Measurements from ENCODE around the gene CES2.

CES2 gene

GRCh38 chr16:66930189-66930588 lies 5.1 kb upstream of the CES2 start:
- Histone ChIP-seq H3K79me2 (ENCODE audit: insufficient read depth, low read length) (peaks cover 12% of the 10 kb centered on the region), H3K4me2 (ENCODE audit: low read depth, low read length, poor library complexity, severe bottlenecking) (no peak overlapping the region), H3F3A (ENCODE audit: insufficient read depth) (0 out of 2 replicates have a peak, but pooled peaks cover 3% of the 10 kb centered on the region), H3K9me3 (ENCODE audit: insufficient read depth, low read length) (no peaks in the 10 kb centered on the region), H3K9me2 (replicated peaks; ENCODE audit: insufficient read depth, low read length) (no peaks in the 10 kb centered on the region), H3K4me3 (ENCODE audit: insufficient read depth, low read length, poor library complexity, severe bottlenecking) (no peak overlapping the region), H3K27ac (ENCODE audit: low read depth, low read length) (no peak overlapping the region), H4K20me1 (ENCODE audit: low read depth, low read length) (no peaks in the 10 kb centered on the region), H3K36me3 (ENCODE audit: low read length) (no peaks in the 10 kb centered on the region), H3K9ac (ENCODE audit: low read length) (no peak overlapping the region), H3K27me3 (ENCODE audit: low read length) (no peaks in the 10 kb centered on the region), H2AFZ (ENCODE audit: low read depth, low read length, severe bottlenecking) (no peak overlapping the region)
- no peak for TF ChIP-seq CTCF (IDR thresholded peaks at IDR 0.05; ENCODE audit: insufficient read depth, low read length, poor library complexity, severe bottlenecking)
- TF ChIP-seq EZH2phosphoT487 (conservative IDR thresholded peaks at IDR 0.05; ENCODE audit: low read length): no peak

- Histone ChIP-seq H3F3A (ENCODE audit: insufficient read depth) (0 out of 2 replicates have a peak, but pooled peaks cover 3% of the 10 kb centered on the region), H3K4me3 (ENCODE audit: insufficient read depth, low read length, poor library complexity, severe bottlenecking) (no peak overlapping the region), H3K36me3 (ENCODE audit: low read length) (no peaks in the 10 kb centered on the region), H3K27ac (ENCODE audit: low read depth, low read length) (no peak overlapping the region), H3K79me2 (ENCODE audit: insufficient read depth, low read length) (peaks cover 12% of the 10 kb centered on the region), H3K4me2 (ENCODE audit: low read depth, low read length, poor library complexity, severe bottlenecking) (no peak overlapping the region), H3K9me2 (replicated peaks; ENCODE audit: insufficient read depth, low read length) (no peaks in the 10 kb centered on the region), H2AFZ (ENCODE audit: low read depth, low read length, severe bottlenecking) (no peak overlapping the region), H3K27me3 (ENCODE audit: low read length) (no peaks in the 10 kb centered on the region), H3K9ac (ENCODE audit: low read length) (no peak overlapping the region), H4K20me1 (ENCODE audit: low read depth, low read length) (no peaks in the 10 kb centered on the region), H3K9me3 (ENCODE audit: insufficient read depth, low read length) (no peaks in the 10 kb centered on the region)
- no peak for TF ChIP-seq EZH2phosphoT487 (conservative IDR thresholded peaks at IDR 0.05; ENCODE audit: low read length)
- TF ChIP-seq CTCF (IDR thresholded peaks at IDR 0.05; ENCODE audit: insufficient read depth, low read length, poor library complexity, severe bottlenecking): no peak
These were observed 3.7 kb upstream of the CES2 start for GRCh38 chr16:66931665-66932064.

GRCh38 chr16:66932076-66932475 lies 3.2 kb upstream of the CES2 start:
- H2AFZ ChIP-seq (ENCODE audit: low read depth, low read length, severe bottlenecking): no peak overlapping the region
- H3K9me3 ChIP-seq (ENCODE audit: insufficient read depth, low read length): no peaks in the 10 kb centered on the region
- no peak overlapping the region for H3K4me2 ChIP-seq (ENCODE audit: low read depth, low read length, poor library complexity, severe bottlenecking)
- no peak overlapping the region for H3K9ac ChIP-seq (ENCODE audit: low read length)
- 0 out of 2 replicates have a peak, but pooled peaks cover 3% of the 10 kb centered on the region for H3F3A ChIP-seq (ENCODE audit: insufficient read depth)
- no peaks in the 10 kb centered on the region for H3K27me3 ChIP-seq (ENCODE audit: low read length)
- H3K27ac ChIP-seq (ENCODE audit: low read depth, low read length): no peak overlapping the region
- H3K9me2 ChIP-seq (replicated peaks; ENCODE audit: insufficient read depth, low read length): no peaks in the 10 kb centered on the region
- no peak for TF ChIP-seq EZH2phosphoT487 (conservative IDR thresholded peaks at IDR 0.05; ENCODE audit: low read length)
- no peak for TF ChIP-seq CTCF (IDR thresholded peaks at IDR 0.05; ENCODE audit: insufficient read depth, low read length, poor library complexity, severe bottlenecking)
- H3K79me2 ChIP-seq (ENCODE audit: insufficient read depth, low read length): peaks cover 12% of the 10 kb centered on the region
- no peaks in the 10 kb centered on the region for H3K36me3 ChIP-seq (ENCODE audit: low read length)
- H3K4me3 ChIP-seq (ENCODE audit: insufficient read depth, low read length, poor library complexity, severe bottlenecking): no peak overlapping the region
- no peaks in the 10 kb centered on the region for H4K20me1 ChIP-seq (ENCODE audit: low read depth, low read length)
